Transverse colon (tissue), 4 donors: ENCODE data around the gene UTP14A. TPM values are rescaled to one million over a fixed set of nuclear protein-coding genes. Genes with fewer than 3 reads are reported as not detected.

Experiments
- DNase-seq: peaks from one replicate; pipeline ENCODE4 v3.0.0-alpha.2; 2019
- H3K27ac ChIP-seq, 4 donors: fragments of 200-600 bp; sonication (generic); 2 replicates each; pipeline ENCODE4 v1.5.1; 2016 to 2018; ENCODE audit warnings: inconsistent platforms in 4 of 4
- H3K27me3 ChIP-seq: fragments of 200-600 bp; sonication (generic); 2 replicates; pipeline ENCODE4 v1.5.1; 2017; ENCODE audit warnings: inconsistent platforms
- H3K36me3 ChIP-seq, 4 donors: fragments of 200-600 bp; sonication (generic); 2 replicates each; pipeline ENCODE4 v1.5.1; 2017 to 2019; ENCODE audit warnings: inconsistent platforms in 4 of 4
- H3K4me1 ChIP-seq, 4 donors: fragments of 200-600 bp; sonication (generic); 2 replicates each; pipeline ENCODE4 v1.5.1; 2017 to 2020; ENCODE audit warnings: inconsistent platforms in 4 of 4
- H3K4me3 ChIP-seq, 4 donors: fragments of 200-600 bp; sonication (generic); 1 replicate in 1 of 4; 2 replicates in 3 of 4; pipeline versions ENCODE4 v1.5.1 to v1.6.1; 2017 to 2019; ENCODE audit warnings: inconsistent platforms in 4 of 4
- H3K9me3 ChIP-seq, 2 donors: fragments of 200-600 bp; sonication (generic); 2 replicates each; pipeline ENCODE4 v1.5.1; 2017 to 2019; ENCODE audit warnings: inconsistent platforms in 2 of 2
- EP300 ChIP-seq: sonication (generic); formaldehyde crosslinking; IDR thresholded peaks from one replicate; pipeline ENCODE4 v1.6.1; 2017; ENCODE audit warnings: antibody characterized with exemption, low read depth
- POLR2A ChIP-seq: fragments of 450-650 bp; IDR thresholded peaks from one replicate; pipeline ENCODE4 v1.6.1; 2016; ENCODE audit warnings: antibody characterized with exemption, mild to moderate bottlenecking, moderate library complexity
- POLR2AphosphoS5 ChIP-seq, 3 donors: sonication (generic); formaldehyde crosslinking; IDR thresholded peaks; one replicate each; pipeline ENCODE4 v1.6.1; 2016; ENCODE audit warnings: antibody characterized with exemption in 3 of 3
- WGBS, 2 donors: methylation state at CpG; one replicate each; pipeline ENCODE4 v1.1.5; 2018; ENCODE audit warnings: low coverage in 1 of 2; 5-methylcytosine and 5-hydroxymethylcytosine counted together
- in situ Hi-C, 4 donors: fragments of 200-750 bp; cut with MboI; loops; one replicate each; pipeline versions ENCODE4 v1.15.0 to v1.15.1; 2017; ENCODE audit warnings: low sequenced_read_pairs in 3 of 4, low pct_ligation_motif_present in 1 of 4, low pct_unique_long_range_greater_than_20kb in 1 of 4
- intact Hi-C: fragments of 100-400 bp; cut with DNase I; formaldehyde crosslinking; loops from one replicate; pipeline ENCODE4 v1.15.1; 2023; ENCODE audit warnings: low total_unique reads
- total RNA-seq, 4 donors: library from RNA; depleted of rRNA; stranded (reverse); fragments of >200 nt; gene quantifications; one replicate each; pipeline ENCODE4 v1.1.0, GENCODE V29; 2016
- TF ChIP-seq, protein P1 (sequence below), 5 experiments: fragments of 200-600 bp in 3 of 5; fragments of 450-650 bp in 2 of 5; sonication (generic) in 3 of 5; IDR thresholded peaks; 1 replicate in 2 of 5; 2 replicates in 3 of 5; pipeline ENCODE4 v1.5.1; 2016 to 2017; ENCODE audit warnings: antibody characterized with exemption in 5 of 5, inconsistent platforms in 3 of 5, mild to moderate bottlenecking in 2 of 5, moderate library complexity in 1 of 5

Gene UTP14A
- total RNA-seq, 4 donors from 2014 or later = 7.2 to 14.7 (median 11.4) TPM

DNA sequence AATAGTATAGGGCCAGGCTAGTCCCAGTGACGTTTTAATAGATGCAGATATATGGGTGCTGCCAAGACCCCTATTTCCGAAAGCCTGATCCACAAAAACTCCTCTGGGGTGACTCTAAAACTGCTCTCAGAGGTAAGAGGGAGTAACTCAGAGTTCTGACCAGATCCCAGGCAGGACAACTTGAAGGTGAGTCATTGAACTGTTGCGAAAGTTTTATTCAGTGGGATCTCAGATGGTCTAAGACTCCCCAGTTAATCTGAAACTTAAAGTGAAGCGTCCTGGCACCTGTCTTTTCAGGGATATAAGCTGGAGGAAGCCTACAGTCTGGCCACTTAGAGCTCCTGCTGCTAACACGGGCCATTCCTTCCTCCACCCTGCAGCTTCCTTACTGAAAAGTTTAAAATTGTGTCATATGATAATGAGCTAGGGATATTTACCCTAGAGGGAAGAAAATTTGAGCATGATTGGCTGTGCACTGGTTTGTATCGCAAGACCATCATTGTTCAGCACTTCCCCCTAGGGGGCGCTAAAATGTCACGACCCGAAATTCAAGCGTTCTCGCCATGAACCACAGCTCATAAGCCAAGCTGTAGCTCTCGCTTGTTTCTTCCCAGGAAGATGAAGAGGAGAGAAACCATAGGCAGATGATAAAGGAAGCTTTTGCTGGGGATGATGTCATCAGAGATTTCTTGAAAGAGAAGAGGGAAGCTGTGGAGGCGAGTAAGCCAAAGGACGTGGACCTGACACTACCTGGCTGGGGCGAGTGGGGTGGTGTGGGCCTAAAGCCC is 19.5 kb downstream of the UTP14A start:
- TF ChIP-seq, protein P1, sequence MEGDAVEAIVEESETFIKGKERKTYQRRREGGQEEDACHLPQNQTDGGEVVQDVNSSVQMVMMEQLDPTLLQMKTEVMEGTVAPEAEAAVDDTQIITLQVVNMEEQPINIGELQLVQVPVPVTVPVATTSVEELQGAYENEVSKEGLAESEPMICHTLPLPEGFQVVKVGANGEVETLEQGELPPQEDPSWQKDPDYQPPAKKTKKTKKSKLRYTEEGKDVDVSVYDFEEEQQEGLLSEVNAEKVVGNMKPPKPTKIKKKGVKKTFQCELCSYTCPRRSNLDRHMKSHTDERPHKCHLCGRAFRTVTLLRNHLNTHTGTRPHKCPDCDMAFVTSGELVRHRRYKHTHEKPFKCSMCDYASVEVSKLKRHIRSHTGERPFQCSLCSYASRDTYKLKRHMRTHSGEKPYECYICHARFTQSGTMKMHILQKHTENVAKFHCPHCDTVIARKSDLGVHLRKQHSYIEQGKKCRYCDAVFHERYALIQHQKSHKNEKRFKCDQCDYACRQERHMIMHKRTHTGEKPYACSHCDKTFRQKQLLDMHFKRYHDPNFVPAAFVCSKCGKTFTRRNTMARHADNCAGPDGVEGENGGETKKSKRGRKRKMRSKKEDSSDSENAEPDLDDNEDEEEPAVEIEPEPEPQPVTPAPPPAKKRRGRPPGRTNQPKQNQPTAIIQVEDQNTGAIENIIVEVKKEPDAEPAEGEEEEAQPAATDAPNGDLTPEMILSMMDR (IDR thresholded peaks at IDR 0.05) = peak; percentile 56 to 65 (median 63)
- no peak for TF ChIP-seq EP300
- Histone ChIP-seq H3K36me3 (no peaks in the 10 kb centered on the region), H3K9me3 (no peaks in the 10 kb centered on the region), H3K27ac (no peak overlapping the region), H3K27me3 (no peaks in the 10 kb centered on the region), H3K4me3 (no peak overlapping the region), H3K4me1 (no peaks in the 10 kb centered on the region)
- WGBS, 2 donors = 39% methylated on average over 15 of the region's 15 CpGs; no CpG with 5 or more reads in 1 of the 2 donors
- in situ Hi-C loops = loop anchor here in 3 of 4 donors (10.0 to 25.0 kb wide), 3 partner anchors 99 to 129 kb away; no protein-coding TSS in a partner anchor
- intact Hi-C loops = loop anchor here (5.0 kb wide), 1 partner anchor 102 kb away; no protein-coding TSS in a partner anchor
- peak; percentile 75 for DNase-seq

DNA sequence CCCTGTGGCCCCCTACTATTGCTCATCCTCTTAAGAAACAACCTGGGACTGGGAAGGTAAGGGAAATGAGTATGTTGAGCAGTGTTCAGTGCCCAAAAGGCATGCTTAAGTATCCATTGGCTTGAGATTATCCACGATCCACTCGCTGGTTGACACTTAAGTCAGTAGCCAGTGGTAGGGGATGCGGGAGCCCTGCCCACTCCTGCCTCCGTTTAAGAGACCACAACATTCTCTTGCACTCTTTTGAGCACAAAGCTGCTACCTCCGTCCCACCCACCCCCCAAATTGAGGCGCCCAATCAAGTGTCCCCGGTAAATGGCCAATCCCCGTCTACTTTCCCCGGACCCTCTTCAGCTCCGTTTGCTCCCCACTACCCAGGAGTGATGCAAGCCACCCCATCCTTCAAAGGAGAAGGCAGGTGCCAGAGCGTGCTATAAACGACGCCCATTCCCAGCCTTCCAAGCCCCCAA is 25.0 kb downstream of the UTP14A start:
- no peaks in the 10 kb centered on the region for H3K27me3 ChIP-seq
- H3K27ac ChIP-seq = peak overlapping the region; percentile 85 to 92 (median 90)
- in situ Hi-C loops (loop anchor here in 1 of 4 donors (25.0 kb wide), 1 partner anchor 106 kb away; no protein-coding TSS in a partner anchor), intact Hi-C loops (loop anchor here (10.0 kb wide), 1 partner anchor 54 kb away; the partner anchor contains the start of gene BCORL1)
- WGBS, 2 donors = 48% methylated on average over 13 of the region's 13 CpGs; no CpG with 5 or more reads in 1 of the 2 donors
- H3K9me3 ChIP-seq = no peaks in the 10 kb centered on the region
- TF ChIP-seq EP300 (no peak), POLR2A (no peak), POLR2AphosphoS5 (IDR thresholded peaks at IDR 0.05) (no peak)
- TF ChIP-seq, protein P1 (IDR thresholded peaks at IDR 0.05) = no peak
- H3K4me3 ChIP-seq = peak overlapping the region; percentile 13 to 66 (median 48)
- no peak for DNase-seq
- no peaks in the 10 kb centered on the region for H3K36me3 ChIP-seq
- H3K4me1 ChIP-seq = peaks cover 0 to 5% (median 0%) of the 10 kb centered on the region in 4 donors

DNA sequence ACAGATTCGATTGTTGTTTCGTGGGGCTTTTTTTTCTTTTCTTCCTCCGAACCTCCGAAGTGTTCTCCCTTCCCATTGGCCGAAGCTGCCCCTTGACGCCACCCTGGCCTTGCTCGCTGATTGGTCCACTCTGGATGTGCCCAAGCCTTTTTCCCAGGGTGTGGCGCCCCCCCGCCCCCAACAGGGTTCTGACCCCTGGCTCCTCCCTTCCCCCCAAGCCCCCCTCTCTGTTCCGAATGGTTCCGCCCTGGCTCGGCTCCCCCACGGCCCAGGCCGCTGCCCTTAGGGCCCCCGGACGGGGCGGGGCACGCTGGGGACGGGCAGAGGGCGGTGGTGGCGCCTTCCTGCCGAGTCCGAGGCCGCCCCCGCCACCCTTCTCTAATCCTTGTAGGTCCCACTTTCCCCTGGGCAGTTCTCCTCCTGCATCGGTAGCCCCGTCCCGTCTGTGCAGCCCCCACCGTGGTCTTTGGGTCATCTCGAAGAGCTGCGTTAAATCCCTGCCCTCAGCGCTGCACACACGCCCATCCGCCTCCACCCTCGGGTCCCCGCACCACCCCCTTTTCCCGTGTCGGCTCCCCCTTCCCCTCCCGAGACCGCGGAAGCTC is 25.5 kb downstream of the UTP14A start:
- H3K4me3 ChIP-seq = peak overlapping the region; percentile 43 to 66 (median 56)
- WGBS, 2 donors = 39% methylated on average over 36 of the region's 41 CpGs; no CpG with 5 or more reads in 1 of the 2 donors
- H3K27ac ChIP-seq = peak overlapping the region; percentile 85 to 92 (median 90)
- in situ Hi-C loops (loop anchor here in 1 of 4 donors (25.0 kb wide), 1 partner anchor 106 kb away; no protein-coding TSS in a partner anchor), intact Hi-C loops (loop anchor here (10.0 kb wide), 1 partner anchor 53 kb away; the partner anchor contains the start of gene BCORL1)
- peaks cover 0 to 5% (median 0%) of the 10 kb centered on the region in 4 donors for H3K4me1 ChIP-seq
- TF ChIP-seq POLR2A (peak; percentile 71), EP300 (no peak), POLR2AphosphoS5 (IDR thresholded peaks at IDR 0.05) (peak in 2 of 3 donors; percentile 57 to 64)
- H3K9me3 ChIP-seq = no peaks in the 10 kb centered on the region
- DNase-seq = peak; percentile 93
- no peaks in the 10 kb centered on the region for H3K36me3 ChIP-seq
- no peaks in the 10 kb centered on the region for H3K27me3 ChIP-seq

DNA sequence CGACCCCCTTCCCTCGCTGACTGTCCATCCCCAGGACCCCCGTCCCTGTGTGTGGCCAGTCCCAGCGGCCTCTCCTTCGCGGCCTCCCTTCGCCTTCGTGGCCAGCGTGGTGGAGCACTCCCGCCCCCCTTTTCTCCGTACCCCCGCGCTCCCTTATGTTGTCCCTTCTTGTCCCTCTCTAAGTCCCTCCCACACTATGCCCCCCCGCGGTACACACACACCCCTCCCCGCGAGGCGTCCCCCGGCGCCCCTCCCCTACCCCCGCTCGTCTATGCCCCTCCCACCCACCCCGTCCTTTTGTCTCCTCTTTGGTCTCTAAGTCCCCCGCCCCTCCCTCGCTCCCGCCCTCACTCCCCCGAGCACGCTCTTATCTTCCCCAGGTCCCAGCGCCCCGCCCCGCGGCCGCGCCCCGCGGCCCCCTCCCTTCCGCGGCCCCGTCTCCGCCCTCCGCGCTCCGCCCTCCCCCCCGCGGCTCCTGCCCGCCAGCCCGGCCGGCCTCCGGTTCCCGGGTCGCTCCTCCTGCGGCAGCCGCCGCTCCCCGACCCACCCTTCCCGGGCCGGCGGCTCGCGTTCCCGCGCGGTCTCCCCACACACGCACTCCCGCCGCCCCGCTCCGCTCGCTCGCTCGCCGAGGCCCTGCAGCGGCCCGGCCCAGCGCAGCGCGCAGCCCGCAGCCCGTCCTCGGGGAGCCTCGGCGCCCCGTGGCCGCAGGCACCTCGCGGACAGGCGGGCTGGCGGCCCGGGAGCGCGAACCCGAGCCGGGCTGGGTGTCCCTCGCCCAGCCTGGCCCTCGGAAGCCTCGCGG is 26.3 kb downstream of the UTP14A start:
- no peaks in the 10 kb centered on the region for H3K27me3 ChIP-seq
- 55% methylated on average over 69 of the region's 97 CpGs; no CpG with 5 or more reads in 1 of the 2 donors for WGBS, 2 donors
- H3K27ac ChIP-seq = peak overlapping the region; percentile 85 to 92 (median 90)
- H3K4me3 ChIP-seq = peak overlapping the region; percentile 51 to 66 (median 56)
- no peak for TF ChIP-seq POLR2AphosphoS5 (IDR thresholded peaks at IDR 0.05)
- TF ChIP-seq EP300 = no peak
- TF ChIP-seq POLR2A = no peak
- TF ChIP-seq, protein P1 (IDR thresholded peaks at IDR 0.05) = no peak
- intact Hi-C loops (loop anchor here (10.0 kb wide), 1 partner anchor 53 kb away; the partner anchor contains the start of gene BCORL1), in situ Hi-C loops (loop anchor here in 1 of 4 donors (25.0 kb wide), 1 partner anchor 105 kb away; no protein-coding TSS in a partner anchor)
- peak; percentile 92 for DNase-seq
- no peaks in the 10 kb centered on the region for H3K36me3 ChIP-seq
- H3K4me1 ChIP-seq = peaks cover 0 to 5% (median 0%) of the 10 kb centered on the region in 4 donors
- H3K9me3 ChIP-seq = no peaks in the 10 kb centered on the region
